ENCODE data around the gene MACF1. TPM values are rescaled to one million over a fixed set of nuclear protein-coding genes. Genes with fewer than 3 reads are reported as not detected.
A peak's percentile ranks its signal among the peaks of the same experiment; 100 is the strongest.
"Not testable (repeated sequence)": the region's sequence is repeated elsewhere in the genome, so short reads cannot be mapped to it uniquely, and the experiment has no call there.

MACF1 gene
- total and polyA plus RNA-seq, 10 donors, result 50.8 to 641 (median 414) TPM

- TF ChIP-seq CTCF (IDR thresholded peaks at IDR 0.05 in 8 of 11, conservative IDR thresholded peaks at IDR 0.05 in 3 of 11), result peak in 1 of 11 experiments; percentile 9
- TF ChIP-seq POLR2A (IDR thresholded peaks at IDR 0.05), result no peak
- H3K27me3 ChIP-seq (replicated peaks in 1 of 7), result no peaks in the 10 kb centered on the region
- 84 to 92% (median 85%) methylated on average over 10 to 14 of the region's 14 CpGs for WGBS, 5 donors
- H3K36me3 ChIP-seq, result no peaks in the 10 kb centered on the region
- H3K4me1 ChIP-seq, result peaks cover 5 to 35% (median 17%) of the 10 kb centered on the region in 6 donors
- DNase-seq, result peak; percentile 57
- no peaks in the 10 kb centered on the region for H3K9me3 ChIP-seq
- H3K4me3 ChIP-seq, result no peak overlapping the region
- H3K27ac ChIP-seq, result no peak overlapping the region
- intact Hi-C loops (cut with DNase I; ENCODE audit: low total_unique reads), result no loop called here
Observed at GRCh38 chr1:39507230-39507928, 302.9 kb downstream of the MACF1 start.

GRCh38 chr1:39508266-39508665, 303.8 kb downstream of the MACF1 start:
- DNase-seq, result peak; percentile 13
- H3K9me3 ChIP-seq, result no peaks in the 10 kb centered on the region
- no peak overlapping the region for H3K4me3 ChIP-seq
- TF ChIP-seq POLR2A (IDR thresholded peaks at IDR 0.05) (no peak), CTCF (IDR thresholded peaks at IDR 0.05 in 8 of 11, conservative IDR thresholded peaks at IDR 0.05 in 3 of 11) (no peak), POLR2AphosphoS5 (IDR thresholded peaks at IDR 0.05) (no peak)
- H3K27ac ChIP-seq, result peak overlapping the region in 3 of 8 donors; percentile 57 to 83 (median 72)
- peaks cover 5 to 35% (median 17%) of the 10 kb centered on the region in 6 donors for H3K4me1 ChIP-seq
- H3K36me3 ChIP-seq, result no peaks in the 10 kb centered on the region
- H3K27me3 ChIP-seq (replicated peaks in 1 of 7), result no peaks in the 10 kb centered on the region
- intact Hi-C loops (cut with DNase I; ENCODE audit: low total_unique reads), result no loop called here
- WGBS, 5 donors, result 83 to 92% (median 89%) methylated on average over 6 of the region's 6 CpGs

GRCh38 chr1:39508857-39509305, 304.4 kb downstream of the MACF1 start:
- H3K36me3 ChIP-seq, result no peaks in the 10 kb centered on the region
- H3K27me3 ChIP-seq (replicated peaks in 1 of 7), result no peaks in the 10 kb centered on the region
- H3K4me1 ChIP-seq, result peaks cover 5 to 35% (median 17%) of the 10 kb centered on the region in 6 donors
- H3K9me3 ChIP-seq, result no peaks in the 10 kb centered on the region
- peak; percentile 70 for DNase-seq
- H3K4me3 ChIP-seq, result peak overlapping the region in 1 of 8 donors; percentile 15
- 45 to 68% (median 56%) methylated on average over 5 to 11 of the region's 11 CpGs for WGBS, 5 donors
- H3K27ac ChIP-seq, result peak overlapping the region in 5 of 8 donors; percentile 18 to 83 (median 57)
- intact Hi-C loops (cut with DNase I; ENCODE audit: low total_unique reads), result no loop called here
- TF ChIP-seq POLR2A (IDR thresholded peaks at IDR 0.05), result no peak
- no peak for TF ChIP-seq CTCF (IDR thresholded peaks at IDR 0.05 in 8 of 11, conservative IDR thresholded peaks at IDR 0.05 in 3 of 11)
- TF ChIP-seq POLR2AphosphoS5 (IDR thresholded peaks at IDR 0.05), result no peak

GRCh38 chr1:39509360-39510009, 305.0 kb downstream of the MACF1 start:
- H3K27ac ChIP-seq, result peak overlapping the region in 6 of 8 donors; percentile 18 to 83 (median 54)
- 17 to 38% (median 26%) methylated on average over 18 to 22 of the region's 22 CpGs for WGBS, 5 donors
- H3K9me3 ChIP-seq, result no peaks in the 10 kb centered on the region
- peaks cover 5 to 36% (median 17%) of the 10 kb centered on the region in 6 donors for H3K4me1 ChIP-seq
- H3K27me3 ChIP-seq (replicated peaks in 1 of 7), result peaks cover 0 to 3% (median 0%) of the 10 kb centered on the region in 7 donors
- TF ChIP-seq POLR2A (IDR thresholded peaks at IDR 0.05), result no peak
- no peak for TF ChIP-seq CTCF (IDR thresholded peaks at IDR 0.05 in 8 of 11, conservative IDR thresholded peaks at IDR 0.05 in 3 of 11)
- TF ChIP-seq POLR2AphosphoS5 (IDR thresholded peaks at IDR 0.05), result peak in 2 of 3 donors; percentile 38 to 55
- intact Hi-C loops (cut with DNase I; ENCODE audit: low total_unique reads), result no loop called here
- H3K4me3 ChIP-seq, result peak overlapping the region in 1 of 8 donors; percentile 15
- no peaks in the 10 kb centered on the region for H3K36me3 ChIP-seq
- DNase-seq, result peak; percentile 88

GRCh38 chr1:39510570-39511186, 306.2 kb downstream of the MACF1 start:
- DNase-seq, result peak; percentile 47

GRCh38 chr1:39511477-39511876, 307.0 kb downstream of the MACF1 start:
- H3K36me3 ChIP-seq; H3K4me3 ChIP-seq; DNase-seq; H3K27ac ChIP-seq; intact Hi-C loops (cut with DNase I; ENCODE audit: low total_unique reads); H3K9me3 ChIP-seq: not testable (repeated sequence)
- peaks cover 5 to 40% (median 19%) of the 10 kb centered on the region in 6 donors for H3K4me1 ChIP-seq
- H3K27me3 ChIP-seq (replicated peaks in 1 of 7), result peaks cover 0 to 12% (median 0%) of the 10 kb centered on the region in 7 donors
- 89 to 95% (median 93%) methylated on average over 6 to 8 of the region's 13 CpGs; no CpG with 5 or more reads in 2 of the 5 donors for WGBS, 5 donors

More at GRCh38 chr1:39510570-39511186, 306.2 kb downstream of the MACF1 start:
- H3K36me3 ChIP-seq; intact Hi-C loops (cut with DNase I; ENCODE audit: low total_unique reads); H3K4me3 ChIP-seq; H3K9me3 ChIP-seq: not testable (repeated sequence)
- Histone ChIP-seq H3K27ac (peak overlapping the region in 1 of 8 donors; percentile 19), H3K27me3 (replicated peaks in 1 of 7) (peaks cover 0 to 12% (median 0%) of the 10 kb centered on the region in 7 donors), H3K4me1 (peaks cover 5 to 41% (median 19%) of the 10 kb centered on the region in 6 donors)
- 93 to 100% (median 95%) methylated on average over 7 to 16 of the region's 20 CpGs for WGBS, 5 donors

Measured in spleen (tissue), 11 donors.